Measurements from ENCODE around the gene PBX1.

PBX1 gene

DNA sequence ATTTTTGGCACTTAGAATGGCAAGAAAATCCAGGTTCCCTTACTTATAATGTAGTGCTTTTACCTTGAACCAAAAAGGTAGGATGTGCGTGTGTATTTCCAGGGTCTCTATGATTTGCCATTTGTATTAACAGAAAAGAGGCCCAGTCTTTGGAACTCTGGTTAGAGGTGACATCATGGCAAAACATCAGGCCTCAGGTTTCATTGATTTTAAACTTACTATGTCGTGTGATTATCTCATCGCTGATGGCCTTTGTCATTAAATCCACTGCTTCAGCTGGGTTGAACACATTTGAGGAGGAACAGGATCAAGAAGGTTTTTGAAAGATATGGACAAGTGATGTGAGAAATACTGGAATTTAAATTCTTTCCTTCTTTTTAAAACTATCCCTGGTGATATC lies 95.2 kb downstream of the PBX1 start:
- no peak overlapping the region for H3K4me3 ChIP-seq (replicated peaks; ENCODE audit: low read depth, low read length)
- TF ChIP-seq, protein P1, sequence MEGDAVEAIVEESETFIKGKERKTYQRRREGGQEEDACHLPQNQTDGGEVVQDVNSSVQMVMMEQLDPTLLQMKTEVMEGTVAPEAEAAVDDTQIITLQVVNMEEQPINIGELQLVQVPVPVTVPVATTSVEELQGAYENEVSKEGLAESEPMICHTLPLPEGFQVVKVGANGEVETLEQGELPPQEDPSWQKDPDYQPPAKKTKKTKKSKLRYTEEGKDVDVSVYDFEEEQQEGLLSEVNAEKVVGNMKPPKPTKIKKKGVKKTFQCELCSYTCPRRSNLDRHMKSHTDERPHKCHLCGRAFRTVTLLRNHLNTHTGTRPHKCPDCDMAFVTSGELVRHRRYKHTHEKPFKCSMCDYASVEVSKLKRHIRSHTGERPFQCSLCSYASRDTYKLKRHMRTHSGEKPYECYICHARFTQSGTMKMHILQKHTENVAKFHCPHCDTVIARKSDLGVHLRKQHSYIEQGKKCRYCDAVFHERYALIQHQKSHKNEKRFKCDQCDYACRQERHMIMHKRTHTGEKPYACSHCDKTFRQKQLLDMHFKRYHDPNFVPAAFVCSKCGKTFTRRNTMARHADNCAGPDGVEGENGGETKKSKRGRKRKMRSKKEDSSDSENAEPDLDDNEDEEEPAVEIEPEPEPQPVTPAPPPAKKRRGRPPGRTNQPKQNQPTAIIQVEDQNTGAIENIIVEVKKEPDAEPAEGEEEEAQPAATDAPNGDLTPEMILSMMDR (IDR thresholded peaks at IDR 0.05; ENCODE audit: low read length, missing control alignments), result no peak
- no peak for DNase-seq (ENCODE audit: low read depth)

DNA sequence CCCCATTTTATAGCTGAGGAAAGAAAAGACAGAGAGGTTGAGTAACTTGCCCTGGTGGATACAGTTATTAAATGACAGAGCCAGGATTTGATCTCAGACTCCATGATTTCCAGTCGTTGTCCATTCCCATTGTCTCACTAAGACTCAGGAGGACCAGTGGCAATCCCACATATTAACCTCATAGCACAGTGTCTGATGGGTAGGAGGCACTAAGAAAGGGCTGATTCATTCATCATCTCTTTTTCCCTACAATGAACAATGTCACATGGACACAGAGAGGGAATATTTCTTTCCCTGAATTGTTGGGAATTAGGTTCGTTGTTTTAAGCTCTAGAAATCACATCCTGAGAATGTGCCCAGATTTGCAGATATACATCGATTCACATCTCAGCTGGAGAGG lies 99.9 kb downstream of the PBX1 start:
- TF ChIP-seq, protein P1 (IDR thresholded peaks at IDR 0.05; ENCODE audit: low read length, missing control alignments), result no peak
- DNase-seq (ENCODE audit: low read depth), result no peak
- H3K4me3 ChIP-seq (replicated peaks; ENCODE audit: low read depth, low read length), result no peak overlapping the region

DNA sequence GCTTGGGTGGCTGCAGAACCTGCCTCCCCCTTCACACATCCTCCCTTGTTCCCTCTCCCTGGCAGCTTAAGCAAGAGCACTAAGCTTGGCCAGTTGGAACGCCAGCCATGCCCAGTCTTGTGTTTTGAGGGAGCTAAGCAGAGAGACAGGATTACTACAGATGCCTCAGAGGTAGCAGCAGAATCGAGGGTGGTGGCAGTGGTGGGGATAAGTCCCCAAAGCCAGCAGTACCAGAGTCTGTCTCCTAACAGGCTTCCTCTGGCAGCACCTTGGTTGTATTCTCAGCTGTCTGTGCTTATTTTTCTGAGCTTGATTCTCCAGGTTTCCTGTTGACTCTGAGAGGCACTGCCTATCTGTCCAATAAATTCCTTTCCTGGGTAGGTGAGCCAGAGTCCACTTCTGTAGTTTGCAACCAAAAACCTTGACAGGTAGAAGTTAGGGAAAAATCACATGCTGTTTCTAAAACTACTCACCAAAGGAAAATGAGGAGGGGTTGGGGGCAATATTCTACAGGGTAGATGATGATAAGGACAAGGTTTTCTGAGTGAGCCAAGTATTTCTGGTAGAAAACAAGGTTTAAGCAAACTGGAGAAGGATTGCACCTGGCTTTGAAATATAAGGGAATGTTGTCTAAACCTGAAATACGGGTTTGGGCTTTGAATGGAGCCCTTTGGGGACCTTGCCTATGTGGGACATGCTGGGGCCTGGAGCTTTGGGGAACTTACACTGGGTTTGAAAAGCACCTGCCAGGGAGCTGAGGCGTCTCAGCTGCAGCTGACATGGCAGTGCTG lies 100.8 kb downstream of the PBX1 start:
- TF ChIP-seq, protein P1 (IDR thresholded peaks at IDR 0.05; ENCODE audit: low read length, missing control alignments), result no peak
- no peak for DNase-seq (ENCODE audit: low read depth)
- no peak overlapping the region for H3K4me3 ChIP-seq (replicated peaks; ENCODE audit: low read depth, low read length)

DNA sequence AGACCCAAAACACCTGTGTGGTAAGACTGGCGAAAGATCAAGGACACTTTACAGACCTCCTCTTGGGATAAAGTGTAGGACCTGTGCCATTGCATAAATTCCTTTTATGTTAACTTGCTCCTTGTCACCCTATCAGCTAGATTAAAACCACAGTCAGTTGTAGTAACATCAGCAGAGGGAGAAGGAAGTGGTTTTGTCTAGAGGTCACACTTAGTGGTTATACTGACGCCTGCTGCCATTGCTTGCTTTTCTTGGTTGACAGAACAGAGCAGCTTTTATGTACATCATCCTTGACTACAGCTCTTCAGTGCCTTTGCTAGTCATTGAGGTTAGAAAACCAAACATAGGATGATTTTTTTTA lies 101.4 kb downstream of the PBX1 start:
- no peak overlapping the region for H3K4me3 ChIP-seq (replicated peaks; ENCODE audit: low read depth, low read length)
- TF ChIP-seq, protein P1 (IDR thresholded peaks at IDR 0.05; ENCODE audit: low read length, missing control alignments), result no peak
- peak; percentile 29 for DNase-seq (ENCODE audit: low read depth)

DNA sequence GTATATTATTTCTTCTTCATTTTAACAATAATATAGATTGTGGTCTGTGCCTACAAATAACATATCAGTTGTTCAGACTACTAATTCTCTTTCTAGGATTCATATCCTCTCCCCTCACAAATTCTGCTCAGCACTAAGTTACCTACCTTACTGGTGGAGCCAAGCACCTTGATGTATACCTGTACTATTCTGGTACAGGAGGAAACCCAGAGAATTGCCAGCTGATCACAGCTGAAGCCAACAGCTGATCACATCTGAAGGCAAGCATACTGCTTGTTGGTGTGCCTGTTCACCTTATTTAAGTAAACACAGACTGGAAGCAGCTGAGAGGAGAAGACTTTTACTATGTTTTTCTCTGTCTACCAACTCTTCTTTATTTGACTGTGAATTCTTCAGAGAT lies 101.8 kb downstream of the PBX1 start:
- TF ChIP-seq, protein P1 (IDR thresholded peaks at IDR 0.05; ENCODE audit: low read length, missing control alignments), result no peak
- no peak for DNase-seq (ENCODE audit: low read depth)
- no peak overlapping the region for H3K4me3 ChIP-seq (replicated peaks; ENCODE audit: low read depth, low read length)

DNA sequence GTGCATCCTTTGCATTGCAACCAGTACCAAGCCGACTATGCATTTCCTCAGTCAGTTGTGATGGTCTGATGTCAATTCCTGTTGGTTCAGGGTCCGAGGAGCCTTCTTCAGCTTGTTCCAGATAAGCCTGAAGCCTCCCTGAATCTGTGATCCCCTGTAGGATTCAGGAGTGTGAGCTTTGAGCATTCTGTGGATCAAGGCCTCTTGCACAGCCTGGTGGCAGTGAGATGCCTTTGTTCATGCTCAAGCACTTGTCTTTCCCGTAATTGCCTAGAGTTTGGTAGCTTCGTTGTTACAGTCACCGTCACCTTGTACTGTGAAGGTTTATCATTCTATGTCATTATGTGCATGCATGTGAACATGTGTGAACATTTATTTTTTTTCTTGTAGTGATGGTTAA lies 103.5 kb downstream of the PBX1 start:
- TF ChIP-seq, protein P1 (IDR thresholded peaks at IDR 0.05; ENCODE audit: low read length, missing control alignments), result peak; percentile 8
- H3K4me3 ChIP-seq (replicated peaks; ENCODE audit: low read depth, low read length), result no peak overlapping the region
- DNase-seq (ENCODE audit: low read depth), result no peak

DNA sequence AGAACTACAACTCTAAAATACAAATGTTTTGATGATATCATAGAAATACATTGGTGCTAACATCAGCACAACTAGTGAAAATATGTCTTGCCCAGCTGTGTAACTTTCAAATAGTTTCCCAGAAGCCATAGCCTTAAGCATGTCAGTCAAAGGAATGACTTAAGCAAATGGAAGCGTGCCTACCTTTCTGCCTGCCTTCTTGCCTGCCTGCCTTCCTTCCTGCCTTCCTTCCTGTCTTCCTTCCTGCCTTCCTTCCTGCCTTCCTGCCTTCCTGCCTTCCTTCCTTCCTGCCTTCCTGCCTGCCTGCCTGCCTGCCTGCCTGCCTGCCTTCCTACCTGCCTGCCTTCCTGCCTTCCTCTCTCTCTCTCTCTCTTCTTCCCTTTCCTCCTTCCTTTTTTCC lies 104.0 kb downstream of the PBX1 start:
- DNase-seq (ENCODE audit: low read depth), result no peak
- TF ChIP-seq, protein P1 (IDR thresholded peaks at IDR 0.05; ENCODE audit: low read length, missing control alignments), result no peak
- no peak overlapping the region for H3K4me3 ChIP-seq (replicated peaks; ENCODE audit: low read depth, low read length)
